Upper lobe of right lung (tissue), 1 donor: ENCODE measurements around the gene NCKAP5. TPM values are rescaled to one million over a fixed set of nuclear protein-coding genes. Genes with fewer than 3 reads are reported as not detected.

Experiments
- ATAC-seq: fragments of 200-7000 bp; cut with Tn5 transposase; one replicate; pipeline ENCODE4 v1.9.1; 2020; ENCODE audit warnings: mild to moderate bottlenecking, moderate library complexity
- DNase-seq: peaks from one replicate; pipeline ENCODE4 v3.0.0-alpha.2; 2020
- H3K27ac ChIP-seq: fragments of 200-600 bp; one replicate; pipeline ENCODE4 v1.8.0; 2022
- H3K27me3 ChIP-seq: fragments of 200-600 bp; one replicate; pipeline ENCODE4 v1.8.0; 2022; ENCODE audit warnings: mild to moderate bottlenecking
- H3K36me3 ChIP-seq: fragments of 200-600 bp; one replicate; pipeline ENCODE4 v1.8.0; 2022
- H3K4me1 ChIP-seq: fragments of 200-600 bp; one replicate; pipeline ENCODE4 v1.8.0; 2022
- H3K4me3 ChIP-seq: fragments of 200-600 bp; one replicate; pipeline ENCODE4 v1.8.0; 2022; ENCODE audit warnings: mild to moderate bottlenecking
- H3K9me3 ChIP-seq: fragments of 200-600 bp; one replicate; pipeline ENCODE4 v1.8.0; 2022
- CTCF ChIP-seq: fragments of 200-600 bp; IDR thresholded peaks from one replicate; pipeline ENCODE4 v1.8.0; 2022; ENCODE audit warnings: antibody characterized with exemption
- intact Hi-C: fragments of 100-400 bp; cut with DNase I; formaldehyde crosslinking; loops from one replicate; pipeline ENCODE4 v1.11.0; 2022
- total RNA-seq: library from RNA; stranded (reverse); fragmentation: NEBNext Ultra II Directional; extraction: Animal tissue kit (Norgen Biotek cat#: 25700); gene quantifications from one replicate; pipeline ENCODE4 v1.2.1, GENCODE V29; 2021
- donor health status: DM: no; HTN: yes; CAD: no; lungs with severe emphysema.

NCKAP5 gene
- total RNA-seq, 1 donor from 2014 or later = 40.8 TPM

DNA sequence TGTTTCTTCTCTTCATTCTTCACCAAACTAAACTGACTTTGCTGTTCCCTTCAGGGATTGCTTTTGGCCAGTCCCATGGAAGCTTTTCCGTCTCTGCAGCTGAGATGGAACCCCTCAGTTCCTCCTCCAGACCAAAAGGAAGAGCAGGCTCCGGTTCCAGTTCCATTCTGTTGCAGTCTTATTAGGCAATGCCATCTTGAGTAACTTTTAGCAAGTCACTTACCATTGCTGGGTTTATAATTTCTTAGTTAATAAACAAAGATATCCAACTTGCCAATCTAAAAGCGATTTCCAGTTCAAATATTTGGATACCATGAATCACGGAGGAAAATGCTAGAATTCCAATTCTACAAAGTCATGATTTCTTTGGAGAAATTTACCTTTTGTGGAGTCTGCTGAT, 684.0 kb downstream of the NCKAP5 start:
- Histone ChIP-seq H3K4me1 (no peaks in the 10 kb centered on the region), H3K27me3 (no peaks in the 10 kb centered on the region), H3K4me3 (no peak overlapping the region), H3K27ac (no peak overlapping the region), H3K9me3 (peaks cover 6% of the 10 kb centered on the region), H3K36me3 (no peaks in the 10 kb centered on the region)
- TF ChIP-seq CTCF = no peak
- intact Hi-C loops = no loop called here
- DNase-seq = no peak
- ATAC-seq = no peak

DNA sequence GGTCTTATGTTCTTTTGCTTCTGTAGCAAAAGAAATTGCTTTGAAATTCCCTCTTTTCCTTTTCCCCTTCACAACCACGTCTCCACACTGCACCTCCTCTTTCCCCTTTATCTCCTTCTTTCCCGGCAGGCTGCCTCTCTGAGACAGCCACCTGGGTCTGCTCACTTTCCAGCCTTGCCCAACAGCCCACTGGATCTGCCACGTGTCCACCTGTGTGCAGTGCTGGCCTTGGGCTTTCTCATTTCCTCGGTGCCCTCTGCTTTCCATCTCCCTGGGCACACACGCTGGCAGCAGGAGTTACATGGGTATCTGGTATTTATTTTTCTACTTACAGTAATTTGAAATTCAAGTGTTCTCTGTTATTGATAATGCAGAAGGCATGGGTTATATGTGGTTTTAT, 684.8 kb downstream of the NCKAP5 start:
- Histone ChIP-seq H3K9me3 (peaks cover 6% of the 10 kb centered on the region), H3K27me3 (no peaks in the 10 kb centered on the region), H3K27ac (no peak overlapping the region), H3K4me1 (no peaks in the 10 kb centered on the region), H3K36me3 (no peaks in the 10 kb centered on the region), H3K4me3 (no peak overlapping the region)
- TF ChIP-seq CTCF = no peak
- intact Hi-C loops = no loop called here
- ATAC-seq = no peak
- DNase-seq = no peak

DNA sequence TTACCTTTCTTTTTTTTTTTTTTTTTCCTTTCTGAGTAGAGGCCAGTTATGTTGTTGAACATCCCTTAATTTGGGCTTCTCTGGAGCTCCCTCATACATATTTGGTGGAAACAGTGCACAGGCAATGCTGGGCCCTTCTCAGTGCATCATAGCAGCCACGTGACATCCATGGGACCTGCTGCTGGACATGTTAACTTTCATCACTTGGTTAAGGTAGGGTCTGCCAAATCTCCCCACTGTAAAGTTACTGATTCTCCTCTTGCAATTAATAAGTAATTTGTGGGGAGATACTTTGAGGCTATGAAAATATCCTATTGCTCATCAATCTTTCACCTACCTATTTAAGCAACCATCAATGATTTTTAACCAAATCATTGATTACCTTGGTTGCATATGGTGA, 686.7 kb downstream of the NCKAP5 start:
- no peak for DNase-seq
- no peak for TF ChIP-seq CTCF
- H3K27me3 ChIP-seq = no peaks in the 10 kb centered on the region
- intact Hi-C loops = no loop called here
- no peak overlapping the region for H3K27ac ChIP-seq
- no peak overlapping the region for H3K4me3 ChIP-seq
- H3K9me3 ChIP-seq = peaks cover 1% of the 10 kb centered on the region
- no peak for ATAC-seq
- H3K4me1 ChIP-seq = no peaks in the 10 kb centered on the region
- H3K36me3 ChIP-seq = no peaks in the 10 kb centered on the region

DNA sequence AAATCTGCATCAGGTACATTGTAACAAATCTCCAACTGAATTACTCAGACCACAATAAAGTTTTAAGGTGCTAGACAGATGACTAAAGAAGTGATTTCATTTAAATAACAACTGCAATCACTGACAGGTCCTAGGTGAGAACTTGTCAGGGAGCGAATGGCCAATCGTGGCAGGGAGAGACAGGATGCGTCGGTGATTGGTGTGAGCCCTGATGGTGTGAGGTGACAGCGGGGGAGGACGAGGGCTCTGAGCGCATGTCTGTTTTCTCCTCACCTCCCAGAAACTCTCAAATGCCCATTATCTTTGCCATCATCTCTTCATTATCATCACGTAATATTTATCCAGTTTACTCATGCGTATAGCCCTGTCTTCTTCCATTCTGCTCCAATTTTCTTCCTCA, 690.3 kb downstream of the NCKAP5 start:
- TF ChIP-seq CTCF = no peak
- Histone ChIP-seq H3K4me3 (no peak overlapping the region), H3K9me3 (no peaks in the 10 kb centered on the region), H3K4me1 (no peaks in the 10 kb centered on the region), H3K27me3 (no peaks in the 10 kb centered on the region), H3K27ac (no peak overlapping the region), H3K36me3 (no peaks in the 10 kb centered on the region)
- DNase-seq = no peak
- intact Hi-C loops = no loop called here
- no peak for ATAC-seq

GRCh38 chr2:132876745-132877391, 691.4 kb downstream of the NCKAP5 start:
- TF ChIP-seq CTCF = no peak
- no peak overlapping the region for H3K27ac ChIP-seq
- ATAC-seq (no peak), DNase-seq (no peak)
- no peaks in the 10 kb centered on the region for H3K4me1 ChIP-seq
- intact Hi-C loops = no loop called here
- no peaks in the 10 kb centered on the region for H3K9me3 ChIP-seq
- no peaks in the 10 kb centered on the region for H3K27me3 ChIP-seq
- H3K4me3 ChIP-seq = no peak overlapping the region
- H3K36me3 ChIP-seq = no peaks in the 10 kb centered on the region

GRCh38 chr2:132875193-132875592, 693.1 kb downstream of the NCKAP5 start:
- Histone ChIP-seq H3K27me3 (no peaks in the 10 kb centered on the region), H3K36me3 (no peaks in the 10 kb centered on the region), H3K27ac (no peak overlapping the region), H3K9me3 (no peaks in the 10 kb centered on the region), H3K4me3 (no peak overlapping the region), H3K4me1 (no peaks in the 10 kb centered on the region)
- intact Hi-C loops = no loop called here
- no peak for TF ChIP-seq CTCF
- ATAC-seq (no peak), DNase-seq (no peak)
